Progenitor cell of endocrine pancreas (in vitro differentiated cells): ENCODE measurements around the gene COL20A1. TPM values are rescaled to one million over a fixed set of nuclear protein-coding genes. Genes with fewer than 3 reads are reported as not detected.
"Not testable (repeated sequence)": the region's sequence is repeated elsewhere in the genome, so short reads cannot be mapped to it uniquely, and the experiment has no call there.

Experiments
- DNase-seq: peaks from one replicate; pipeline ENCODE4 v3.0.0; 2021; ENCODE audit warnings: low spot score; ENCODE audit not compliant: unreplicated experiment
- H3K27ac Mint-ChIP-seq: 2 replicates; pipeline ENCODE4 v1.8.0; 2021; ENCODE audit warnings: mild to moderate bottlenecking, moderate library complexity, mixed read lengths
- H3K27me3 Mint-ChIP-seq: 2 replicates; pipeline ENCODE4 v1.8.0; 2021; ENCODE audit warnings: mixed read lengths
- H3K36me3 Mint-ChIP-seq: 2 replicates; pipeline ENCODE4 v1.8.0; 2022; ENCODE audit warnings: mixed read lengths; ENCODE audit not compliant: insufficient read depth
- H3K4me1 Mint-ChIP-seq: 2 replicates; pipeline ENCODE4 v1.8.0; 2021; ENCODE audit warnings: low read depth, mixed read lengths
- H3K4me3 Mint-ChIP-seq: 2 replicates; pipeline ENCODE4 v1.8.0; 2021; ENCODE audit warnings: low read depth, mild to moderate bottlenecking, moderate library complexity, mixed read lengths
- H3K9me3 Mint-ChIP-seq: 2 replicates; pipeline ENCODE4 v1.8.0; 2021; ENCODE audit warnings: low read depth, mixed read lengths
- CTCF ChIP-seq: fragments of 200-600 bp; sonication (generic); IDR thresholded peaks from one replicate; pipeline ENCODE4 v1.5.0; 2021; ENCODE audit warnings: antibody characterized with exemption, mild to moderate bottlenecking; ENCODE audit not compliant: unreplicated experiment
- total RNA-seq: library from RNA; stranded (reverse); gene quantifications from 2 replicates; pipeline ENCODE4 v1.2.1, GENCODE V29; 2021

COL20A1 gene
- total RNA-seq, 1 donor from 2014 or later: 0.24 TPM

GRCh38 chr20:63377951-63378381, 85.0 kb downstream of the COL20A1 start:
- H3K4me1 Mint-ChIP-seq: peaks cover 15% of the 10 kb centered on the region
- no peak for DNase-seq
- TF ChIP-seq CTCF: no peak
- no peaks in the 10 kb centered on the region for H3K9me3 Mint-ChIP-seq
- no peak overlapping the region for H3K4me3 Mint-ChIP-seq
- no peaks in the 10 kb centered on the region for H3K27me3 Mint-ChIP-seq
- no peaks in the 10 kb centered on the region for H3K36me3 Mint-ChIP-seq
- no peak overlapping the region for H3K27ac Mint-ChIP-seq

GRCh38 chr20:63378626-63379025, 85.6 kb downstream of the COL20A1 start:
- H3K4me1 Mint-ChIP-seq: peaks cover 15% of the 10 kb centered on the region
- peak; percentile 10 for TF ChIP-seq CTCF
- peaks cover 5% of the 10 kb centered on the region for H3K27me3 Mint-ChIP-seq
- no peaks in the 10 kb centered on the region for H3K9me3 Mint-ChIP-seq
- no peak for DNase-seq
- no peaks in the 10 kb centered on the region for H3K36me3 Mint-ChIP-seq
- no peak overlapping the region for H3K27ac Mint-ChIP-seq
- H3K4me3 Mint-ChIP-seq: no peak overlapping the region

GRCh38 chr20:63379296-63379695, 86.3 kb downstream of the COL20A1 start:
- Mint-ChIP-seq H3K36me3 (no peaks in the 10 kb centered on the region), H3K9me3 (no peaks in the 10 kb centered on the region), H3K27ac (no peak overlapping the region), H3K27me3 (peaks cover 5% of the 10 kb centered on the region), H3K4me3 (no peak overlapping the region), H3K4me1 (peaks cover 15% of the 10 kb centered on the region)
- no peak for TF ChIP-seq CTCF
- no peak for DNase-seq

- H3K27me3 Mint-ChIP-seq, H3K9me3 Mint-ChIP-seq, DNase-seq, H3K36me3 Mint-ChIP-seq, H3K4me3 Mint-ChIP-seq, H3K27ac Mint-ChIP-seq: not testable (repeated sequence)
- peaks cover 13% of the 10 kb centered on the region for H3K4me1 Mint-ChIP-seq
These were observed 86.9 kb downstream of the COL20A1 start for GRCh38 chr20:63379872-63380271.

- Mint-ChIP-seq H3K9me3 (peaks cover 3% of the 10 kb centered on the region), H3K27ac (no peak overlapping the region), H3K4me3 (no peak overlapping the region), H3K36me3 (no peaks in the 10 kb centered on the region), H3K4me1 (peaks cover 13% of the 10 kb centered on the region), H3K27me3 (peaks cover 5% of the 10 kb centered on the region)
- no peak for TF ChIP-seq CTCF
- DNase-seq: no peak
These were observed 87.4 kb downstream of the COL20A1 start for GRCh38 chr20:63380346-63380870.

- Mint-ChIP-seq H3K27me3 (peaks cover 7% of the 10 kb centered on the region), H3K9me3 (peaks cover 13% of the 10 kb centered on the region), H3K4me1 (peaks cover 11% of the 10 kb centered on the region), H3K27ac (no peak overlapping the region), H3K36me3 (no peaks in the 10 kb centered on the region), H3K4me3 (no peak overlapping the region)
- DNase-seq: peak; percentile 61
- peak; percentile 98 for TF ChIP-seq CTCF
These were observed 88.9 kb downstream of the COL20A1 start for GRCh38 chr20:63381781-63382431.
